Skeletal muscle satellite cell (primary cell): ENCODE data around the gene FAM174C.
"Not testable (repeated sequence)": the region's sequence is repeated elsewhere in the genome, so short reads cannot be mapped to it uniquely, and the experiment has no call there.

Source experiments
- H3K27me3 ChIP-seq: 2 replicates; pipeline ENCODE4 v1.7.0; 2013; ENCODE audit warnings: low read length; ENCODE audit not compliant: control insufficient read depth, insufficient read depth
- H3K36me3 ChIP-seq: 2 replicates; pipeline ENCODE4 v1.7.0; 2013; ENCODE audit warnings: mild to moderate bottlenecking, control low read depth, low read length; ENCODE audit not compliant: insufficient read depth
- H3K4me1 ChIP-seq: 2 replicates; pipeline ENCODE4 v1.7.0; 2013; ENCODE audit warnings: low read length; ENCODE audit not compliant: control insufficient read depth, insufficient read depth
- H3K4me2 ChIP-seq: 2 replicates; pipeline ENCODE4 v1.7.0; 2013; ENCODE audit warnings: mild to moderate bottlenecking, low read length
- H3K4me3 ChIP-seq: 2 replicates; pipeline ENCODE4 v1.7.0; 2013; ENCODE audit warnings: low read length
- H3K9ac ChIP-seq: 2 replicates; pipeline ENCODE4 v1.7.0; 2013; ENCODE audit warnings: mild to moderate bottlenecking, low read depth, low read length, moderate library complexity
- H3K9me3 ChIP-seq: replicated peaks from 2 replicates; pipeline ENCODE4 v1.7.0; 2013; ENCODE audit warnings: mild to moderate bottlenecking, control low read depth, low read length

The FAM174C gene

GRCh38 chr19:1300744-1301490, 25.6 kb downstream of the FAM174C start:
- Histone ChIP-seq H3K27me3 (peaks cover 13% of the 10 kb centered on the region), H3K4me1 (no peaks in the 10 kb centered on the region), H3K9ac (no peak overlapping the region), H3K36me3 (no peaks in the 10 kb centered on the region), H3K9me3 (no peaks in the 10 kb centered on the region), H3K4me3 (no peak overlapping the region), H3K4me2 (no peak overlapping the region)

DNA sequence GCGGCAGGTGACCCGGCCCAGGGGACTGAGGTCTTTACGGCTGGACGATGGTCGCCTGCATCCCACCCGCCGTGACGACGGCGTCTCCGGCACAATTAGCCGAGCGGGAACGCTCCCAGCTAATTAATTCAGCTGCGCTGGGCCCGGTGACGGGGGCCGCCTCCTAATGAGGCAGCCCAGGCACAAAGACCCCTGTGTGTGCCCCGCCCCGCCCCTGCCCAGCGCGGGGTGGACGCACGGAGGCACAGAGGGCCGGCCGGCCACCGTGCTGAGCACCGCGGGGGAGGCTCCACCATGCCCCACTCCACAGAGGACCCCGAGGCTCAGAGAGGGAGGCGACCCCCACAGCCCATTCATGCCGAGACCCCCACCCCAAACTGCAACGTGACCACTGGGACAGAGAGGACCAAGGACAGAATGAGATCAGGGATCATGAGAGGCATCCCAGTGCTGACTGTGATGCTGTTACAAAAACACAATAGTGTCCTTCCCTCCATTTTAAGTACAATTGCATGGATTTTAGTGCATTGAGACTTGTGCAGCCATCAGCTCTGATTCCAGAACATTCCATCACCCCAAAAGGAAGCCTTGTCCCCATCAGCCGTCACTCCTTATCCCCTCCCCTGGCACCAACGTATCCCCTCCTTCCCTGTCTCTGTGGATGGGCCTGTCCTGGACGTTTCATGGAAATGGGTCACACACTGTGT, 27.4 kb downstream of the FAM174C start:
- H3K36me3 ChIP-seq: no peaks in the 10 kb centered on the region
- H3K27me3 ChIP-seq: peaks cover 13% of the 10 kb centered on the region
- no peaks in the 10 kb centered on the region for H3K4me1 ChIP-seq
- H3K4me2 ChIP-seq: no peak overlapping the region
- no peaks in the 10 kb centered on the region for H3K9me3 ChIP-seq
- H3K4me3 ChIP-seq: no peak overlapping the region
- H3K9ac ChIP-seq: no peak overlapping the region

GRCh38 chr19:1304197-1304924, 29.0 kb downstream of the FAM174C start:
- H3K4me2 ChIP-seq: no peak overlapping the region
- H3K9me3 ChIP-seq: no peaks in the 10 kb centered on the region
- H3K4me1 ChIP-seq: no peaks in the 10 kb centered on the region
- no peak overlapping the region for H3K4me3 ChIP-seq
- no peaks in the 10 kb centered on the region for H3K36me3 ChIP-seq
- H3K9ac ChIP-seq: no peak overlapping the region
- peaks cover 19% of the 10 kb centered on the region for H3K27me3 ChIP-seq

DNA sequence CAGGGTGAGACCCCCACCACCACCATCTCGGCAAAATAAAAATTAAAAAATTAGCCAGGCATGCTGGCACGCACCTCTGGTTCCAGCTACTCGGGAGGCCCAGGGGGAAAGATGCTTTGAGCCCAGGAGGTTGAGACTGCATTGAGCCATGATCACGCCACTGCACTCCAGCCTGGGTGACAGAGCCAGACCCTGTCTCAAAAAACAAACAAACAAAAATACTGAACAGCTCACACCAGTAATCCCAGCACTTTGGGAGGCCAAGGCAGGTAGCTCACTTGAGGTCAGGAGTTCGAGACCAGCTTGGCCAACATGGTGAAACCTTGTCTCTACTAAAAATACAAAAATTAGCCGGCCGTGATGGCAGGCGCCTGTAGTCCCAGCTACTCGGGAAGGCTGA, 30.0 kb downstream of the FAM174C start:
- not testable (repeated sequence) for H3K36me3 ChIP-seq, H3K9me3 ChIP-seq, H3K4me2 ChIP-seq, H3K4me1 ChIP-seq, H3K9ac ChIP-seq, H3K4me3 ChIP-seq
- peaks cover 22% of the 10 kb centered on the region for H3K27me3 ChIP-seq

- H3K9me3 ChIP-seq: no peaks in the 10 kb centered on the region
- no peak overlapping the region for H3K4me3 ChIP-seq
- H3K36me3 ChIP-seq: no peaks in the 10 kb centered on the region
- no peak overlapping the region for H3K9ac ChIP-seq
- no peaks in the 10 kb centered on the region for H3K4me1 ChIP-seq
- peaks cover 16% of the 10 kb centered on the region for H3K27me3 ChIP-seq
- H3K4me2 ChIP-seq: no peak overlapping the region
These were observed 32.0 kb downstream of the FAM174C start for GRCh38 chr19:1307320-1307719.

DNA sequence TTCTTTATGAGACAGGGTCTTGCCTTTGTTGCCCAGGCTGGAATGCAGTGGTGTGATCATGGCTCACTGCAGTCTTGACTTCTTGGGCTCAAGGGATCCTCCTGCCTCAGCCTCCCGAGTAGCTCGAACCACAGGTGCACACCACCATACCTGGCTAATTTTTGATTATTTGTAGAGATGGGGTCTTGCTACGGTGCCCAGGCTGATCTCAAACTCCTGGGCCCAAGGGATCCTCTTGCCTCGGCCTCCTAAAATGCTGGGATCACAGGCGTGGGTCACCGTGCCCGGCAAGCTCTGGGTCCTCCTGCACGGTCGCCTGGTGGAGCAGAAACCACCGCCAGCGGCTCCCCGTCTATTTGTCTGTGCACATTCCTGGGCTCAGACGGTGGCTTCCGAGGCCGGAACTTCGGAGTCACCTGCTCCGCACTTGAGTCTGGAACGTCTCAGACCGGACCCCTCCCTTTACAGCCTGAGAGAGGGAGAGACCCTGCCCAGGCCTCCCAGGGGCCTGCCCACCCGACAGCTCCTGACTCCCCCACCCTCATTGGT, 32.5 kb downstream of the FAM174C start:
- H3K36me3 ChIP-seq: no peaks in the 10 kb centered on the region
- H3K4me3 ChIP-seq: no peak overlapping the region
- peaks cover 14% of the 10 kb centered on the region for H3K27me3 ChIP-seq
- H3K9ac ChIP-seq: no peak overlapping the region
- no peaks in the 10 kb centered on the region for H3K4me1 ChIP-seq
- no peaks in the 10 kb centered on the region for H3K9me3 ChIP-seq
- no peak overlapping the region for H3K4me2 ChIP-seq

GRCh38 chr19:1308718-1309117, 33.4 kb downstream of the FAM174C start:
- H3K4me2 ChIP-seq: no peak overlapping the region
- no peaks in the 10 kb centered on the region for H3K9me3 ChIP-seq
- peaks cover 6% of the 10 kb centered on the region for H3K4me1 ChIP-seq
- peaks cover 11% of the 10 kb centered on the region for H3K27me3 ChIP-seq
- H3K9ac ChIP-seq: no peak overlapping the region
- H3K4me3 ChIP-seq: no peak overlapping the region
- no peaks in the 10 kb centered on the region for H3K36me3 ChIP-seq

GRCh38 chr19:1309977-1310852, 34.9 kb downstream of the FAM174C start:
- H3K4me2 ChIP-seq: no peak overlapping the region
- H3K36me3 ChIP-seq: no peaks in the 10 kb centered on the region
- peaks cover 8% of the 10 kb centered on the region for H3K27me3 ChIP-seq
- H3K9me3 ChIP-seq: no peaks in the 10 kb centered on the region
- peaks cover 6% of the 10 kb centered on the region for H3K4me1 ChIP-seq
- no peak overlapping the region for H3K9ac ChIP-seq
- H3K4me3 ChIP-seq: no peak overlapping the region

- Histone ChIP-seq H3K9ac (no peak overlapping the region), H3K4me2 (no peak overlapping the region), H3K36me3 (no peaks in the 10 kb centered on the region), H3K4me3 (no peak overlapping the region), H3K4me1 (peaks cover 6% of the 10 kb centered on the region), H3K9me3 (no peaks in the 10 kb centered on the region), H3K27me3 (peaks cover 10% of the 10 kb centered on the region)
These were observed 35.5 kb downstream of the FAM174C start for GRCh38 chr19:1310853-1311180.

DNA sequence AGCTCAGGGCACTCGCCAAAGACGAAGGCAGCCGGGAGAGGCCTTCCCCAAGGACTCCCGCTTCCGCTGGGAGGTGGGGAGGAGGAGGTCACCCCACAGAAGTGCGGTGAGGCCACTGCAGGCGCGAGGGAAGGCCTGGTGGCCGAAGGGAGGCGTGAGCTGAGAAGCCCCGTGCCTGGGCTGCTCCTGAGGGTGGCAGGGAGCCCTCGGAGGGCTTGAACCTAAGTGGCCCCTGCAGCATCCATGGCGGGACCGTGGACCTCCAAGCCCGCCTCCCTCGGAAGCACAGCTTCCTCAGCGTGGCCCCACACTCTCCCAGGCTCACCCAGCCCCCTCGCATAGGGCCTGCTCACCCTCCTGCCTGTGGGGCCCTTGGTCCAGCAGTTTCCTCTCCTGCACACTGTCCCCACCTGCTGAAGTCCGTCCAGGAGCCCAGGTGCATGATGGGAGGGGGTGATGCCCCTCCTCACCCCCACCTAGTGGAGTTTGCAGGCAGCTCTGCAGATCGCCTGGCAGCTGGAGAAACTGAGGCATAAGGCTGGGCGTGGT, 36.3 kb downstream of the FAM174C start:
- no peak overlapping the region for H3K4me2 ChIP-seq
- H3K27me3 ChIP-seq: peaks cover 18% of the 10 kb centered on the region
- no peak overlapping the region for H3K4me3 ChIP-seq
- peaks cover 6% of the 10 kb centered on the region for H3K4me1 ChIP-seq
- no peaks in the 10 kb centered on the region for H3K9me3 ChIP-seq
- no peaks in the 10 kb centered on the region for H3K36me3 ChIP-seq
- no peak overlapping the region for H3K9ac ChIP-seq
